Measurements from ENCODE around the gene IQSEC2.

IQSEC2 gene

DNA sequence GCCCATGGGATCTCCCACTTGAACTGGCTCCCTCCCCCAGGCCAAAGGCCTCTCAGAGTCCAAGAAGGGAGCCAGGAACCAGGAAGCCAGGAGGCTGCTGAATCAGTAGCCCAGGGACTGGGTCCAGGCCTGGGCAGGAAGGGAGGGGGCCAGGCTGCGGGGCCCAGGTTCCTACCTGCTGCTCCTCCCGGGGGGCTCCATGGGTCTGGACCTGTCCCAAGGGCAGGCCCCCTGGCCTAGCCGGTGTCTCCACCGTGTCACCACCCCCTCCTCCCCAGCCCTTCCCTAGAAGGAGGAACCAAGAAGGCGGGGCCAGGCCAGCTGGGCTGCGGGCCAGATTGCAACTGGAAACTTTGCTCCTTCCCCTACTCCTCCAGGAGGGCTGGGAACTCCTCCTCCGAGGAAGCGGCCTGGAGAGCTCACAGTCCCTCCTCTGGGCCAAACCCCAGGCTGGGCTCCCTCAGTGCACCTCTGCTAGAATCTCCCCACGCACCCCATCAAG is at the start of gene IQSEC2:
Gene IQSEC2 (minus strand): TSS at position 264 of the 502 bp plus-strand sequence.
- TF ChIP-seq CTCF (IDR thresholded peaks at IDR 0.05; ENCODE audit: borderline replicate concordance, insufficient read depth, low read depth, low read length), result no peak
- H3K4me3 ChIP-seq (ENCODE audit: low read depth, low read length), result no peak within 1 kb of the TSS

DNA sequence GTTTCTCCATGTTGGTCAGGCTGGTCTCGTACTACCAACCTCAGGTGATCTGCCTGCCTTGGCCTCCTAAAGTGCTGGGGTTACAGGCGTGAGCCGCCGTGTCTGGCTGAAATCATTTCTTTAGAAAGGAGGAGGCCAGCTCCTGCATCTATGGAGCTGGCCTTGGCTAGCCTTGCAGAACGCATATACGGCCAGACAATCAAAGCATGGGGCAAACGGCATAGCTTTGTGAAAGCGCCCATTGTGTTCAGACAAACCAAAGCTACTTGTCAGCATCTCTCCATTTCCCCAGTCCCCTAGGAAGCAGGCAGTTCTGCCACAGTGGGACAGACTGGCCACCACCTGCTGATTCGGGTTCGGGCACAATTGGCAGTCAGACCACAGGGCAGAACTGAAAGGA is 48.9 kb upstream of the IQSEC2 start:
- H3K4me3 ChIP-seq (ENCODE audit: low read depth, low read length), result no peak overlapping the region
- TF ChIP-seq CTCF (IDR thresholded peaks at IDR 0.05; ENCODE audit: borderline replicate concordance, insufficient read depth, low read depth, low read length), result no peak

- H3K4me3 ChIP-seq (ENCODE audit: low read depth, low read length), result no peak overlapping the region
- TF ChIP-seq CTCF (IDR thresholded peaks at IDR 0.05; ENCODE audit: borderline replicate concordance, insufficient read depth, low read depth, low read length), result no peak
Measured at GRCh38 chrX:53324803-53325202, 43.4 kb upstream of the IQSEC2 start.

- H3K4me3 ChIP-seq (ENCODE audit: low read depth, low read length), result no peak overlapping the region
- TF ChIP-seq CTCF (IDR thresholded peaks at IDR 0.05; ENCODE audit: borderline replicate concordance, insufficient read depth, low read depth, low read length), result no peak
Measured at GRCh38 chrX:53324085-53324484, 42.7 kb upstream of the IQSEC2 start.

GRCh38 chrX:53323196-53323595 is 41.8 kb upstream of the IQSEC2 start:
- no peak overlapping the region for H3K4me3 ChIP-seq (ENCODE audit: low read depth, low read length)
- no peak for TF ChIP-seq CTCF (IDR thresholded peaks at IDR 0.05; ENCODE audit: borderline replicate concordance, insufficient read depth, low read depth, low read length)

GRCh38 chrX:53321943-53322497 is 40.6 kb upstream of the IQSEC2 start:
- TF ChIP-seq CTCF (IDR thresholded peaks at IDR 0.05; ENCODE audit: borderline replicate concordance, insufficient read depth, low read depth, low read length), result no peak
- H3K4me3 ChIP-seq (ENCODE audit: low read depth, low read length), result no peak overlapping the region

- TF ChIP-seq CTCF (IDR thresholded peaks at IDR 0.05; ENCODE audit: borderline replicate concordance, insufficient read depth, low read depth, low read length), result no peak
- no peak overlapping the region for H3K4me3 ChIP-seq (ENCODE audit: low read depth, low read length)
Measured at GRCh38 chrX:53321230-53321942, 40.0 kb upstream of the IQSEC2 start.
